Measurements from ENCODE around the gene CEP85L. TPM values are rescaled to one million over a fixed set of nuclear protein-coding genes. Genes with fewer than 3 reads are reported as not detected.

Gene CEP85L
- total and polyA plus RNA-seq, 2 of the 4 experiments (the other 2 are of a cell fraction): 2.3 to 25.6 TPM

GRCh38 chr6:118536478-118536877 is 114.9 kb downstream of the CEP85L start:
- Histone ChIP-seq H3K18ac (ENCODE audit: low read depth, low read length) (no peak overlapping the region), H3K9ac (ENCODE audit: low read depth, low read length) (no peak overlapping the region), H3K4me3 (ENCODE audit: insufficient read depth, low read depth, low read length) (no peak overlapping the region), H3K9me3 (ENCODE audit: control insufficient read depth, insufficient read depth, low read length) (no peaks in the 10 kb centered on the region), H3K79me1 (ENCODE audit: low read depth in 1 of 2, low read length in 2 of 2) (peaks cover 11 to 24% of the 10 kb centered on the region in 2 experiments; a peak in 3 of 4 replicates), H3K14ac (replicated peaks; ENCODE audit: low read depth, low read length) (no peak overlapping the region), H3K23ac (ENCODE audit: low read depth, low read length) (no peak overlapping the region), H2AK5ac (ENCODE audit: low read depth, low read length) (no peak overlapping the region), H3K4me2 (ENCODE audit: low read depth, low read length) (no peak overlapping the region), H2BK120ac (ENCODE audit: low read depth, low read length) (no peak overlapping the region), H3K4me1 (ENCODE audit: control insufficient read depth, insufficient read depth, low read length) (no peaks in the 10 kb centered on the region), H3K56ac (ENCODE audit: extremely low read depth, insufficient read depth, low read length) (no peak overlapping the region), H4K91ac (ENCODE audit: insufficient read depth, low read depth, low read length) (no peak overlapping the region), H4K20me1 (ENCODE audit: insufficient read depth, low read length) (no peaks in the 10 kb centered on the region; the same call in 1 of the 2 replicates), H3K9me1 (ENCODE audit: insufficient read depth, low read length) (no peaks in the 10 kb centered on the region), H2BK15ac (ENCODE audit: low read depth, low read length) (no peak overlapping the region), H3K27me3 (ENCODE audit: control insufficient read depth, insufficient read depth, low read length) (no peaks in the 10 kb centered on the region), H2AFZ (replicated peaks; ENCODE audit: low read length, poor library complexity) (no peak overlapping the region), H3K36me3 (ENCODE audit: control insufficient read depth, insufficient read depth, low read length) (no peaks in the 10 kb centered on the region), H4K5ac (ENCODE audit: low read depth, low read length) (no peak overlapping the region), H2BK5ac (ENCODE audit: low read depth, low read length, poor library complexity, severe bottlenecking) (no peak overlapping the region), H2BK20ac (ENCODE audit: low read depth, low read length) (no peak overlapping the region), H3K27ac (ENCODE audit: insufficient read depth, low read length) (no peak overlapping the region), H3K4ac (ENCODE audit: low read depth, low read length) (no peak overlapping the region), H4K8ac (ENCODE audit: low read depth in 2 of 2, low read length in 2 of 2) (no peak overlapping the region), H2AK9ac (replicated peaks; ENCODE audit: low read depth, low read length, poor library complexity) (no peak overlapping the region)
- no CpG with 5 or more reads among the region's 2 CpGs for WGBS, 2 experiments (ENCODE audit: extremely low coverage in 2 of 2, insufficient read length in 1 of 2)
- no peak for TF ChIP-seq MAZ (IDR thresholded peaks at IDR 0.05; ENCODE audit: borderline replicate concordance, low read depth, low read length)
- TF ChIP-seq, protein P1, sequence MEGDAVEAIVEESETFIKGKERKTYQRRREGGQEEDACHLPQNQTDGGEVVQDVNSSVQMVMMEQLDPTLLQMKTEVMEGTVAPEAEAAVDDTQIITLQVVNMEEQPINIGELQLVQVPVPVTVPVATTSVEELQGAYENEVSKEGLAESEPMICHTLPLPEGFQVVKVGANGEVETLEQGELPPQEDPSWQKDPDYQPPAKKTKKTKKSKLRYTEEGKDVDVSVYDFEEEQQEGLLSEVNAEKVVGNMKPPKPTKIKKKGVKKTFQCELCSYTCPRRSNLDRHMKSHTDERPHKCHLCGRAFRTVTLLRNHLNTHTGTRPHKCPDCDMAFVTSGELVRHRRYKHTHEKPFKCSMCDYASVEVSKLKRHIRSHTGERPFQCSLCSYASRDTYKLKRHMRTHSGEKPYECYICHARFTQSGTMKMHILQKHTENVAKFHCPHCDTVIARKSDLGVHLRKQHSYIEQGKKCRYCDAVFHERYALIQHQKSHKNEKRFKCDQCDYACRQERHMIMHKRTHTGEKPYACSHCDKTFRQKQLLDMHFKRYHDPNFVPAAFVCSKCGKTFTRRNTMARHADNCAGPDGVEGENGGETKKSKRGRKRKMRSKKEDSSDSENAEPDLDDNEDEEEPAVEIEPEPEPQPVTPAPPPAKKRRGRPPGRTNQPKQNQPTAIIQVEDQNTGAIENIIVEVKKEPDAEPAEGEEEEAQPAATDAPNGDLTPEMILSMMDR (conservative IDR thresholded peaks at IDR 0.05; ENCODE audit: low read depth, low read length): no peak
- TF ChIP-seq CHD1 (IDR thresholded peaks at IDR 0.05; ENCODE audit: low read depth, low read length): no peak
- TF ChIP-seq RCOR1 (IDR thresholded peaks at IDR 0.05; ENCODE audit: insufficient replicate concordance, low read length): no peak
- TF ChIP-seq POLR2A (IDR thresholded peaks at IDR 0.05; ENCODE audit: low read depth, low read length): no peak
- no peak for TF ChIP-seq FOS (IDR thresholded peaks at IDR 0.05; ENCODE audit: low read depth, low read length)
- TF ChIP-seq USF2 (IDR thresholded peaks at IDR 0.05; ENCODE audit: low read depth, low read length): no peak
- TF ChIP-seq, protein P2, sequence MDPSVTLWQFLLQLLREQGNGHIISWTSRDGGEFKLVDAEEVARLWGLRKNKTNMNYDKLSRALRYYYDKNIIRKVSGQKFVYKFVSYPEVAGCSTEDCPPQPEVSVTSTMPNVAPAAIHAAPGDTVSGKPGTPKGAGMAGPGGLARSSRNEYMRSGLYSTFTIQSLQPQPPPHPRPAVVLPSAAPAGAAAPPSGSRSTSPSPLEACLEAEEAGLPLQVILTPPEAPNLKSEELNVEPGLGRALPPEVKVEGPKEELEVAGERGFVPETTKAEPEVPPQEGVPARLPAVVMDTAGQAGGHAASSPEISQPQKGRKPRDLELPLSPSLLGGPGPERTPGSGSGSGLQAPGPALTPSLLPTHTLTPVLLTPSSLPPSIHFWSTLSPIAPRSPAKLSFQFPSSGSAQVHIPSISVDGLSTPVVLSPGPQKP (IDR thresholded peaks at IDR 0.05; ENCODE audit: borderline replicate concordance, low read depth, low read length): no peak
- no peak for TF ChIP-seq RFX5 (IDR thresholded peaks at IDR 0.05; ENCODE audit: low read depth, low read length)
- no peak for TF ChIP-seq SMC3 (IDR thresholded peaks at IDR 0.05; ENCODE audit: low read depth, low read length)
- TF ChIP-seq MAFK (IDR thresholded peaks at IDR 0.05; ENCODE audit: low read depth, low read length): no peak
- POLR2A ChIA-PET (ENCODE audit: unreplicated experiment): no interaction called here
- dilution Hi-C loops (cut with HindIII; ENCODE audit: low sequenced_read_pairs, unreplicated experiment): no loop called here
- no peak for DNase-seq
- no TSS peak for BruUV-seq (replicated peaks)
- intact Hi-C loops (cut with micrococcal nuclease): no loop called here
- CTCF ChIA-PET: no interaction called here
- in situ Hi-C loops (cut with MboI; ENCODE audit: low sequenced_read_pairs): no loop called here
- ATAC-seq (ENCODE audit: low read depth): no peak
